Spleen (tissue), 11 donors: ENCODE data around the gene FOXO6. TPM values are rescaled to one million over a fixed set of nuclear protein-coding genes. Genes with fewer than 3 reads are reported as not detected.

ENCODE experiments used
- DNase-seq: peaks from one replicate; pipeline ENCODE4 v3.0.0-alpha.2; 2020
- H3K27ac ChIP-seq, 8 donors: fragments of 200-600 bp; sonication (generic) in 7 of 8; 1 replicate in 4 of 8; 2 replicates in 4 of 8; pipeline versions ENCODE4 v1.5.0 to v1.8.0; 2016 to 2021; ENCODE audit warnings: inconsistent platforms in 4 of 8, mild to moderate bottlenecking in 4 of 8, moderate library complexity in 1 of 8
- H3K27me3 ChIP-seq, 7 donors: fragments of 200-600 bp; sonication (generic) in 6 of 7; replicated peaks in 1 of 7; 1 replicate in 4 of 7; 2 replicates in 3 of 7; pipeline versions ENCODE4 v1.5.0 to v1.8.0; 2016 to 2021; ENCODE audit warnings: inconsistent platforms in 3 of 7, mild to moderate bottlenecking in 1 of 7
- H3K36me3 ChIP-seq, 6 donors: fragments of 200-600 bp; sonication (generic) in 5 of 6; 1 replicate in 4 of 6; 2 replicates in 2 of 6; pipeline versions ENCODE4 v1.5.0 to v1.8.0; 2016 to 2021; ENCODE audit warnings: inconsistent platforms in 2 of 6
- H3K4me1 ChIP-seq, 6 donors: fragments of 200-600 bp; sonication (generic) in 5 of 6; 1 replicate in 3 of 6; 2 replicates in 3 of 6; pipeline versions ENCODE4 v1.5.0 to v1.8.0; 2016 to 2021; ENCODE audit warnings: inconsistent platforms in 3 of 6
- H3K4me3 ChIP-seq, 8 donors: fragments of 200-600 bp; sonication (generic) in 7 of 8; 1 replicate in 4 of 8; 2 replicates in 4 of 8; pipeline versions ENCODE4 v1.5.0 to v1.8.0; 2016 to 2021; ENCODE audit warnings: inconsistent platforms in 4 of 8, mild to moderate bottlenecking in 4 of 8, moderate library complexity in 2 of 8
- H3K9me3 ChIP-seq, 8 donors: fragments of 200-600 bp; sonication (generic) in 7 of 8; 1 replicate in 4 of 8; 2 replicates in 4 of 8; pipeline versions ENCODE4 v1.5.0 to v1.8.0; 2016 to 2021; ENCODE audit warnings: inconsistent platforms in 4 of 8
- CTCF ChIP-seq, 11 experiments: fragments of 200-600 bp in 7 of 11; fragments of 450-650 bp in 4 of 11; sonication (generic) in 4 of 11; IDR thresholded peaks in 8 of 11; conservative IDR thresholded peaks in 3 of 11; 1 replicate in 7 of 11; 2 replicates in 4 of 11; pipeline versions ENCODE4 v1.4.0 to v1.8.0; 2016 to 2021; ENCODE audit warnings: antibody characterized with exemption in 11 of 11, inconsistent platforms in 4 of 11, mild to moderate bottlenecking in 1 of 11
- POLR2A ChIP-seq, 3 donors: fragments of 450-650 bp; IDR thresholded peaks; one replicate each; pipeline ENCODE4 v1.5.1; 2017; ENCODE audit warnings: antibody characterized with exemption in 3 of 3, mild to moderate bottlenecking in 1 of 3
- POLR2AphosphoS5 ChIP-seq, 3 donors: sonication (generic); formaldehyde crosslinking; IDR thresholded peaks; one replicate each; pipeline ENCODE4 v1.5.1; 2017; ENCODE audit warnings: antibody characterized with exemption in 3 of 3
- WGBS, 5 donors: extraction: QIAGEN DNeasy Blood & Tissue Kit in 3 of 5; methylation state at CpG; one replicate each; pipeline versions ENCODE4 v1.1.5 to v1.1.7; 2013 to 2018; 5-methylcytosine and 5-hydroxymethylcytosine counted together
- intact Hi-C: fragments of 100-400 bp; cut with DNase I; formaldehyde crosslinking; loops from one replicate; pipeline ENCODE4 v1.15.0; 2023; ENCODE audit warnings: low total_unique reads
- polyA plus RNA-seq, 3 donors: library from polyadenylated mRNA; stranded (reverse); fragments of 200-250 nt; gene quantifications; one replicate each; pipeline ENCODE4 v1.2.1, GENCODE V29; 2013
- total RNA-seq, 7 donors: library from RNA; depleted of rRNA in 3 of 7; stranded (reverse); fragments of >200 nt in 3 of 7; fragmentation: NEBNext Ultra II Directional in 4 of 7; extraction: Animal tissue kit (Norgen Biotek cat#: 25700) in 4 of 7; gene quantifications; one replicate each; pipeline versions ENCODE4 v1.1.0 to v1.2.1, GENCODE V29; 2016 to 2021
- donor health status: healthy with polysubstance abuse.
- donor health status: DM: no; HTN: no; CAD: no; lungs with moderate emphysema.
- donor health status: DM: no; HTN: no; CAD: no.
- donor health status: Bipolar disorder and iron deficiency.
- donor health status: healthy.
- donor health status: DM: no; HTN: no; CAD: no.
- donor health status: DM: yes; HTN: yes; CAD: no.

Gene FOXO6
- total and polyA plus RNA-seq, 10 donors = 0.14 to 1.6 (median 0.32) TPM; not detected in 1

GRCh38 chr1:41368801-41369200, 7.6 kb downstream of the FOXO6 start:
- DNase-seq = no peak
- WGBS, 5 donors = 75 to 88% (median 82%) methylated on average over 7 of the region's 7 CpGs
- TF ChIP-seq CTCF (IDR thresholded peaks at IDR 0.05 in 8 of 11, conservative IDR thresholded peaks at IDR 0.05 in 3 of 11) (no peak), POLR2A (IDR thresholded peaks at IDR 0.05) (no peak), POLR2AphosphoS5 (IDR thresholded peaks at IDR 0.05) (no peak)
- intact Hi-C loops = no loop called here
- peaks cover 13 to 45% (median 22%) of the 10 kb centered on the region in 6 donors for H3K4me1 ChIP-seq
- no peak overlapping the region for H3K4me3 ChIP-seq
- H3K36me3 ChIP-seq = no peaks in the 10 kb centered on the region
- H3K27ac ChIP-seq = no peak overlapping the region
- peaks cover 0 to 75% (median 26%) of the 10 kb centered on the region in 7 donors for H3K27me3 ChIP-seq
- H3K9me3 ChIP-seq = no peaks in the 10 kb centered on the region

DNA sequence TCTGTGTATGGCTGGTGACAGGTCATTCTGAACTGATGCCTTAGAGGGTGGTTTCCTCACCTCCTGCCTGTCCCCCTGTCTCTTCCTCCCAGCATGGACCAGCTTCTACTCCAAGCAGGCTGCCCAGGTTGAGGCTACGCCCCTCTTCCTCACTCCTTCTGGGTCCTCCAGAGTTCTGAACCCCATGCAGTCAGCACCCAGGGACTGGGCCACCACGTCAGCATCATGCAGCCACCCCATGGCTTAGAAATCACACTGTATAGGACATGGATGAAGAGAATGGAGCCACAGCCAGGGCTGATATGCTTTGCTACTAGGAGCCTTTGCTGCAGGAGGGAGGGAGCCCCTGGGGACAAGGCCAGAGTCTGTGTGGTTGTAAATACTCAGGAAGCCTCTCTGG, 8.3 kb downstream of the FOXO6 start:
- H3K9me3 ChIP-seq = no peaks in the 10 kb centered on the region
- H3K36me3 ChIP-seq = no peaks in the 10 kb centered on the region
- peaks cover 0 to 67% (median 26%) of the 10 kb centered on the region in 7 donors for H3K27me3 ChIP-seq
- H3K27ac ChIP-seq = no peak overlapping the region
- TF ChIP-seq POLR2A (IDR thresholded peaks at IDR 0.05) = no peak
- H3K4me1 ChIP-seq = peaks cover 13 to 42% (median 22%) of the 10 kb centered on the region in 6 donors
- WGBS, 5 donors = 76 to 92% (median 86%) methylated on average over 2 of the region's 2 CpGs
- intact Hi-C loops = no loop called here
- no peak overlapping the region for H3K4me3 ChIP-seq
- DNase-seq = no peak

DNA sequence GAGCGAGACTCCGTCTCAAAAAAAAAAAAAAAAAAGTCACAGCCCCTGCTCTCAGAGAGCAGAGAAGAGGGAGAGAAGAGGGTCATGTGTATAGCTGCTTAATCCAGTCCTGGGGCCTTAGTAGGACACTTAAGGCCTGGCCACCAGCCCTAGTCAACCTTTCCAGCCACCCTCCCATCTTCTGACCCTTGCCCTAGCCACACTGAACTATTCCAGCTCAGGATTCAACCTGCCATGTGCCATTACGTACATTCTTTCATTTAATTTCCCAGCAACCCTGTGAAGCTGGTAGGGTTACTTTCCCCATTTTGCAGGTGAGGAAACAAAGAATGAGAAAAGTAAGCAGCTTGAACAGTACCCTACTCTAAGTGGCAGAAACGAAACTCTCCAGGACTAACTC, 9.0 kb downstream of the FOXO6 start:
- H3K36me3 ChIP-seq = no peaks in the 10 kb centered on the region
- no peak for TF ChIP-seq POLR2A (IDR thresholded peaks at IDR 0.05)
- no peak for TF ChIP-seq POLR2AphosphoS5 (IDR thresholded peaks at IDR 0.05)
- no peak for TF ChIP-seq CTCF (IDR thresholded peaks at IDR 0.05 in 8 of 11, conservative IDR thresholded peaks at IDR 0.05 in 3 of 11)
- peaks cover 0 to 60% (median 26%) of the 10 kb centered on the region in 7 donors for H3K27me3 ChIP-seq
- H3K9me3 ChIP-seq = no peaks in the 10 kb centered on the region
- no peak overlapping the region for H3K27ac ChIP-seq
- no peak for DNase-seq
- H3K4me3 ChIP-seq = no peak overlapping the region
- H3K4me1 ChIP-seq = peaks cover 13 to 40% (median 22%) of the 10 kb centered on the region in 6 donors
- intact Hi-C loops = no loop called here
- WGBS, 5 donors = 73 to 85% (median 83%) methylated on average over 2 to 4 of the region's 4 CpGs

DNA sequence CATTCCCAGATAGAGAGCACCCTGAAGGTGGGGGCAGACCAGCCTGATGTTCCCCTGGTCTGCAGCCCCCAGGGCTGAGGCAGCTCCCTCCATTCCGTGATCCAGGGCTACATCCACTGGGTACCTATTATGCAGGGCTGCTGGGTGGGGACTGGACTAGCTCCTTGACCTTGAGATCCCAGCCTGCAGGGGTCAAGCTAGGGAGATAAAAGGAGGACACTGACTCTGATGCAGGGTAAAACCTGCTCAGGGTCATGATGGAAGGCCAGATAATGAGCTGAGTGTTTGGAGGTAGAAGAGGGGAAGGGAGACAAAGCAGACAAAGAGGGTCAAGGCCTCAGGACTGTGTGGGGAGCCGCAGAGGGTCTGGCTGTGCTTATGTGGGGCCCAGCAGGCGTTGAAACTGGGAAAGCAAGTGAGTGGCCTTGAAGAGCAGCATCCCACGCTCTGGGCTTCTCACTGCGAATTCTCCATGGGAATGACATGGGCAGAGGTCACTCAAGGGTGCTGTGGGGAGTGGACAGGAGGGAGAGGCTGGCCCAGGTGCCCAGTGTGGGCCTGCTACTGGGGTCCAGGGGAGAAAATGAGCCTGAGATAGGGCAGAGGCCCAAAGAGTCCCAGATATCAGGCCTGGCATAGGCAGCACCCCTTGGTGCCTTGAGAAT, 9.7 kb downstream of the FOXO6 start:
- intact Hi-C loops = no loop called here
- H3K9me3 ChIP-seq = no peaks in the 10 kb centered on the region
- H3K27me3 ChIP-seq = peaks cover 0 to 54% (median 21%) of the 10 kb centered on the region in 7 donors
- 69 to 89% (median 80%) methylated on average over 4 to 5 of the region's 5 CpGs for WGBS, 5 donors
- no peak for DNase-seq
- TF ChIP-seq CTCF (IDR thresholded peaks at IDR 0.05 in 8 of 11, conservative IDR thresholded peaks at IDR 0.05 in 3 of 11) = no peak
- no peak overlapping the region for H3K4me3 ChIP-seq
- H3K36me3 ChIP-seq = no peaks in the 10 kb centered on the region
- no peak overlapping the region for H3K27ac ChIP-seq
- peaks cover 11 to 33% (median 19%) of the 10 kb centered on the region in 6 donors for H3K4me1 ChIP-seq
